Measurements from ENCODE around the gene IAH1.

DNA sequence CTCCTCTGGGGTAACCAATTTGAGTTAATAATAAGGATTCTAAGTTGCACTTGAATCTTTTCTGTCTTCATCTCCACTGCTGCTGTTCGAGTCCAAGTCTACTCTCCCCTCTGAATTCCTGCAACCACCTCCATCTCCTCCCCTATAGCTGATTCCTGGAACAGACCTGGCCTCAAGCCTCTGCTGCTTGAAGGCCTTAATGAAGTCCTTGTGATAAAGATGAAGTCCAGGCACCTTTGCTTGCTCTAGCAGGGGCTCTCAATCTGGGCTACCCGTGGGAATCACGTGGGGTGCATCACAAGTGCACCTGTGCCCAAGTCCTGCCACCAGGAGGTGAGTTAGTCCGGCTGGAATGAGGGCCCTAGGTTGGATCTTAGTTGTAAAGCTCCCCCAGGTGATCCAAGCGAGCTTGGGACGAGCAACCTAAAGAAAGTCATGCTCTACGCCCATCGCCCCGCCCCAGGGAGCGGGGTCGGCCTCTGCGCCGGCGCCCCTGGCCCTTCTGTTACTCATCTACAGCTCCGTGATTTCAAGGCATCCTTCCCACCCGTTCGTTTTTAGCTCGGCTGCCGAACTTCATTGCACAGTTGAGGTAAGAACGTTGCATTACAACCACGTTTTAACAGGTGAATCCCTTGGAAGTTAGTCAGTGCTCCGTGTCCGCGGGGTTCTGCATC lies 905 bp upstream of the IAH1 start:
- TF ChIP-seq POLR2A (IDR thresholded peaks at IDR 0.05; ENCODE audit: low read depth, low read length) = no peak
- TF ChIP-seq, protein P1, sequence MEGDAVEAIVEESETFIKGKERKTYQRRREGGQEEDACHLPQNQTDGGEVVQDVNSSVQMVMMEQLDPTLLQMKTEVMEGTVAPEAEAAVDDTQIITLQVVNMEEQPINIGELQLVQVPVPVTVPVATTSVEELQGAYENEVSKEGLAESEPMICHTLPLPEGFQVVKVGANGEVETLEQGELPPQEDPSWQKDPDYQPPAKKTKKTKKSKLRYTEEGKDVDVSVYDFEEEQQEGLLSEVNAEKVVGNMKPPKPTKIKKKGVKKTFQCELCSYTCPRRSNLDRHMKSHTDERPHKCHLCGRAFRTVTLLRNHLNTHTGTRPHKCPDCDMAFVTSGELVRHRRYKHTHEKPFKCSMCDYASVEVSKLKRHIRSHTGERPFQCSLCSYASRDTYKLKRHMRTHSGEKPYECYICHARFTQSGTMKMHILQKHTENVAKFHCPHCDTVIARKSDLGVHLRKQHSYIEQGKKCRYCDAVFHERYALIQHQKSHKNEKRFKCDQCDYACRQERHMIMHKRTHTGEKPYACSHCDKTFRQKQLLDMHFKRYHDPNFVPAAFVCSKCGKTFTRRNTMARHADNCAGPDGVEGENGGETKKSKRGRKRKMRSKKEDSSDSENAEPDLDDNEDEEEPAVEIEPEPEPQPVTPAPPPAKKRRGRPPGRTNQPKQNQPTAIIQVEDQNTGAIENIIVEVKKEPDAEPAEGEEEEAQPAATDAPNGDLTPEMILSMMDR (IDR thresholded peaks at IDR 0.05; ENCODE audit: extremely low read depth in 1 of 2, insufficient read depth in 1 of 2, low read depth in 1 of 2, low read length in 2 of 2) = no peak
- no peak for TF ChIP-seq POLR2AphosphoS5 (IDR thresholded peaks at IDR 0.05; ENCODE audit: insufficient read depth, low read depth, low read length)
- TF ChIP-seq JUN (IDR thresholded peaks at IDR 0.05; ENCODE audit: borderline replicate concordance, insufficient read depth, insufficient read length, low read depth) = no peak
- no peak for TF ChIP-seq FOS (IDR thresholded peaks at IDR 0.05; ENCODE audit: borderline replicate concordance, insufficient read depth, low read length)
- TF ChIP-seq, protein P2, sequence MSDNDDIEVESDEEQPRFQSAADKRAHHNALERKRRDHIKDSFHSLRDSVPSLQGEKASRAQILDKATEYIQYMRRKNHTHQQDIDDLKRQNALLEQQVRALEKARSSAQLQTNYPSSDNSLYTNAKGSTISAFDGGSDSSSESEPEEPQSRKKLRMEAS (IDR thresholded peaks at IDR 0.05; ENCODE audit: insufficient read depth, insufficient read length) = no peak
- no peak for TF ChIP-seq EZH2 (IDR thresholded peaks at IDR 0.05; ENCODE audit: borderline replicate concordance, low read depth, low read length, severe bottlenecking)
- no peak for TF ChIP-seq MYC (IDR thresholded peaks at IDR 0.05; ENCODE audit: low read depth, low read length)

Measured in endothelial cell of umbilical vein (primary cell).